Fibroblast of lung (primary cell): ENCODE measurements around the gene USP6NL. TPM values are rescaled to one million over a fixed set of nuclear protein-coding genes. Genes with fewer than 3 reads are reported as not detected.
"Not testable (repeated sequence)": the region's sequence is repeated elsewhere in the genome, so short reads cannot be mapped to it uniquely, and the experiment has no call there.

ENCODE experiments used
- DNase-seq, 2 donors: peaks; one replicate each; pipeline versions ENCODE4 v3.0.0 to v3.0.0-alpha.2; 2010; ENCODE audit warnings: low read depth in 2 of 2
- H2AFZ ChIP-seq: 2 replicates; pipeline ENCODE4 v1.5.1; 2012; ENCODE audit warnings: low read length, control low read depth, inconsistent platforms
- H3K27ac ChIP-seq: 2 replicates; pipeline ENCODE4 v1.5.1; 2011; ENCODE audit warnings: low read length, control low read depth; ENCODE audit not compliant: insufficient read depth
- H3K27me3 ChIP-seq: 2 replicates; pipeline ENCODE4 v1.5.1; 2011; ENCODE audit warnings: mild to moderate bottlenecking, low read length; ENCODE audit not compliant: control insufficient read depth, insufficient read depth
- H3K36me3 ChIP-seq: 2 replicates; pipeline ENCODE4 v1.5.1; 2011; ENCODE audit warnings: low read length; ENCODE audit not compliant: control insufficient read depth, insufficient read depth
- H3K4me1 ChIP-seq: 2 replicates; pipeline ENCODE4 v1.5.1; 2011; ENCODE audit warnings: low read length; ENCODE audit not compliant: control insufficient read depth, insufficient read depth; ENCODE audit errors: extremely low read depth
- H3K4me2 ChIP-seq: 2 replicates; pipeline ENCODE4 v1.5.1; 2011; ENCODE audit warnings: low read length, control low read depth; ENCODE audit not compliant: insufficient read depth; ENCODE audit errors: extremely low read depth
- H3K4me3 ChIP-seq, 4 experiments: fragments of 200-600 bp in 1 of 4; sonication (generic) in 1 of 4; replicated peaks in 1 of 4; 2 replicates each; pipeline ENCODE4 v1.5.1; 2011 to 2016; ENCODE audit warnings: low read length in 4 of 4, low read depth in 3 of 4, mild to moderate bottlenecking in 3 of 4, control low read depth in 2 of 4, inconsistent platforms in 1 of 4, mixed read lengths in 1 of 4; ENCODE audit not compliant: insufficient read depth in 1 of 4; ENCODE audit errors: control extremely low read depth in 1 of 4
- H3K79me2 ChIP-seq: 2 replicates; pipeline ENCODE4 v1.5.1; 2012; ENCODE audit warnings: mild to moderate bottlenecking, low read length, inconsistent platforms; ENCODE audit not compliant: control insufficient read depth, insufficient read depth
- H3K9ac ChIP-seq: 2 replicates; pipeline ENCODE4 v1.5.1; 2011; ENCODE audit warnings: mild to moderate bottlenecking, low read length, control low read depth; ENCODE audit not compliant: insufficient read depth
- H3K9me3 ChIP-seq: 2 replicates; pipeline ENCODE4 v1.5.1; 2012; ENCODE audit warnings: low read depth, low read length; ENCODE audit not compliant: control insufficient read depth, insufficient read depth
- H4K20me1 ChIP-seq: 2 replicates; pipeline ENCODE4 v1.5.1; 2011; ENCODE audit warnings: low read length; ENCODE audit not compliant: control insufficient read depth, insufficient read depth; ENCODE audit errors: extremely low read depth
- EZH2 ChIP-seq: IDR thresholded peaks from 2 replicates; pipeline ENCODE4 v1.5.1; 2012; ENCODE audit warnings: low read length, control low read depth, mild to moderate bottlenecking; ENCODE audit errors: missing control alignments
- polyA plus RNA-seq, 2 donors: library from polyadenylated mRNA; depleted of rRNA in 1 of 2; stranded (reverse) in 1 of 2; unstranded in 1 of 2; fragments of >200 nt; gene quantifications; 2 replicates each; pipeline ENCODE4 v1.2.1, GENCODE V29; 2011 to 2012; ENCODE audit warnings: missing spikeins in 1 of 2
- total RNA-seq: library from RNA; depleted of rRNA; stranded (reverse); fragments of >200 nt; gene quantifications from 2 replicates; pipeline ENCODE4 v1.2.1, GENCODE V29; 2014
- TF ChIP-seq, protein P1 (sequence below), 2 donors: IDR thresholded peaks in 1 of 2; conservative IDR thresholded peaks in 1 of 2; 1 replicate in 1 of 2; 2 replicates in 1 of 2; pipeline ENCODE4 v1.5.1; 2011 to 2012; ENCODE audit warnings: low read length in 2 of 2, control low read depth in 1 of 2, inconsistent platforms in 1 of 2, low read depth in 1 of 2, mild to moderate bottlenecking in 1 of 2

Gene USP6NL
- total and polyA plus RNA-seq, 2 donors (not counting 1 experiment from before 2014, with no cell fraction given): 8.9 to 13.4 TPM

- Histone ChIP-seq H3K4me3 (no peak overlapping the region), H3K27me3 (no peaks in the 10 kb centered on the region), H3K4me1 (no peaks in the 10 kb centered on the region), H3K9me3 (no peaks in the 10 kb centered on the region), H3K36me3 (no peaks in the 10 kb centered on the region), H3K9ac (no peak overlapping the region), H3K27ac (no peak overlapping the region), H4K20me1 (no peaks in the 10 kb centered on the region), H2AFZ (no peak overlapping the region), H3K4me2 (no peak overlapping the region), H3K79me2 (no peaks in the 10 kb centered on the region)
- no peak for DNase-seq
- no peak for TF ChIP-seq EZH2
- TF ChIP-seq, protein P1, sequence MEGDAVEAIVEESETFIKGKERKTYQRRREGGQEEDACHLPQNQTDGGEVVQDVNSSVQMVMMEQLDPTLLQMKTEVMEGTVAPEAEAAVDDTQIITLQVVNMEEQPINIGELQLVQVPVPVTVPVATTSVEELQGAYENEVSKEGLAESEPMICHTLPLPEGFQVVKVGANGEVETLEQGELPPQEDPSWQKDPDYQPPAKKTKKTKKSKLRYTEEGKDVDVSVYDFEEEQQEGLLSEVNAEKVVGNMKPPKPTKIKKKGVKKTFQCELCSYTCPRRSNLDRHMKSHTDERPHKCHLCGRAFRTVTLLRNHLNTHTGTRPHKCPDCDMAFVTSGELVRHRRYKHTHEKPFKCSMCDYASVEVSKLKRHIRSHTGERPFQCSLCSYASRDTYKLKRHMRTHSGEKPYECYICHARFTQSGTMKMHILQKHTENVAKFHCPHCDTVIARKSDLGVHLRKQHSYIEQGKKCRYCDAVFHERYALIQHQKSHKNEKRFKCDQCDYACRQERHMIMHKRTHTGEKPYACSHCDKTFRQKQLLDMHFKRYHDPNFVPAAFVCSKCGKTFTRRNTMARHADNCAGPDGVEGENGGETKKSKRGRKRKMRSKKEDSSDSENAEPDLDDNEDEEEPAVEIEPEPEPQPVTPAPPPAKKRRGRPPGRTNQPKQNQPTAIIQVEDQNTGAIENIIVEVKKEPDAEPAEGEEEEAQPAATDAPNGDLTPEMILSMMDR (conservative IDR thresholded peaks at IDR 0.05 in 1 of 2, IDR thresholded peaks at IDR 0.05 in 1 of 2; ENCODE audit: low read depth in 1 of 2, low read length in 2 of 2): no peak
Observed at GRCh38 chr10:11629731-11630130, 18.3 kb upstream of the USP6NL start.

DNA sequence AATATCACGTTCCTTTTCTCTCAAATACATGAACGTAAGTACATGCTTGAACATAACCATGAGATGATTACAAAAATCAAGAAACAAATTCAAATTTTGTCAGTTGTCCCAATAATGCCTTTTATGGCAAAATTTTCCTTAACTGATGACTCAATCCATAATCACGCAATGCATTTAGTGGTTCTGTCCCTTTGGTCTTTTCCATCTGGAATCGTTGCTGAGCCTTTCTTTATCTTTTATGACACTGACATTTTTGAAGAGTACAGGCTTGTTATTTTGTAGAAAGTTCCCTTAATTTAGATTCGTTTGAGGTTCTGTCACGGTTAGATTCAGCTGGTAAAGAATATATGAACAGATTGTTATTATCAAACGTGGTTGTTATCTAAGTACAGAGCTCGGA, 16.5 kb upstream of the USP6NL start:
- peak in 1 of 2 donors; percentile 16 for DNase-seq
- H4K20me1 ChIP-seq, H3K9ac ChIP-seq, H3K4me3 ChIP-seq, H3K27me3 ChIP-seq, H3K9me3 ChIP-seq, H2AFZ ChIP-seq, H3K4me1 ChIP-seq, H3K27ac ChIP-seq, H3K79me2 ChIP-seq, H3K4me2 ChIP-seq, H3K36me3 ChIP-seq: not testable (repeated sequence)

DNA sequence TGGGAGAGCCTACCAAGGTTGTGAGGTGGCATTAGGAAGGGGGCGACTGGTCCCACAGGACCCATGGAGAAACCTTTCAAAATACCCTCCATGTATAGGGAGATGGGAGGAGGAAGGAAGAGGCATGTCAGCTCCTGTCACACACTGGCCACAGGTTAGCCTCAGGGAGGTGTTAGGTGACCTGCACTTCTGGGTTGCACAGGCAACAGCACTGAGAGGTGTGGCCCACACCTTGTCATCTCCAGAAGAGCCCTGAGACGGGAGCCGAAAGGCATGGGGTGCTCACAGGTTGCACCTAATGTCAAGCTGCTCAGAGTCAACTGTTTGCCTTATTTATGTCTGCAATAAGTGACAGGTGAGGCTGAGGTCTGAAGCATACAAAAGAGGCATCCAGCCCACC, 14.6 kb upstream of the USP6NL start:
- Histone ChIP-seq H2AFZ (no peak overlapping the region), H3K4me1 (no peaks in the 10 kb centered on the region), H3K4me2 (no peak overlapping the region), H4K20me1 (no peaks in the 10 kb centered on the region), H3K36me3 (no peaks in the 10 kb centered on the region), H3K27ac (no peak overlapping the region), H3K9me3 (no peaks in the 10 kb centered on the region), H3K9ac (no peak overlapping the region), H3K4me3 (no peak overlapping the region), H3K79me2 (no peaks in the 10 kb centered on the region), H3K27me3 (no peaks in the 10 kb centered on the region)
- no peak for TF ChIP-seq EZH2
- TF ChIP-seq, protein P1 (conservative IDR thresholded peaks at IDR 0.05 in 1 of 2, IDR thresholded peaks at IDR 0.05 in 1 of 2; ENCODE audit: low read depth in 1 of 2, low read length in 2 of 2): no peak
- no peak for DNase-seq
